BE2C (cell line): ENCODE results near the gene NDRG2.
"Not testable (repeated sequence)": the region's sequence is repeated elsewhere in the genome, so short reads cannot be mapped to it uniquely, and the experiment has no call there.

ENCODE experiments used
- DNase-seq: peaks from one replicate; pipeline ENCODE4 v3.0.0-alpha.2; 2020
- H3K27me3 ChIP-seq: fragments of 250-450 bp; sonication (Bioruptor Pico); 2 replicates; pipeline ENCODE4 v1.5.1; 2020; ENCODE audit warnings: mild to moderate bottlenecking
- H3K36me3 ChIP-seq: fragments of 250-450 bp; sonication (Bioruptor Pico); 2 replicates; pipeline ENCODE4 v1.5.1; 2020; ENCODE audit warnings: mild to moderate bottlenecking
- H3K4me1 ChIP-seq: fragments of 250-450 bp; sonication (Bioruptor Pico); 2 replicates; pipeline ENCODE4 v1.5.1; 2020
- H3K4me3 ChIP-seq: 2 replicates; pipeline ENCODE4 v1.5.1; 2011; ENCODE audit warnings: low read depth, low read length
- H3K9me3 ChIP-seq: fragments of 250-450 bp; sonication (Bioruptor Pico); 2 replicates; pipeline ENCODE4 v1.5.1; 2020
- TF ChIP-seq, protein P1 (sequence below): IDR thresholded peaks from 2 replicates; pipeline ENCODE4 v1.5.1; 2012; ENCODE audit warnings: mild to moderate bottlenecking, low read depth, low read length

Gene NDRG2

GRCh38 chr14:21043387-21043973 is 18.6 kb upstream of the NDRG2 start:
- Histone ChIP-seq H3K4me1 (peaks cover 32% of the 10 kb centered on the region), H3K36me3 (no peaks in the 10 kb centered on the region), H3K4me3 (no peak overlapping the region), H3K9me3 (no peaks in the 10 kb centered on the region), H3K27me3 (no peaks in the 10 kb centered on the region)
- TF ChIP-seq, protein P1, sequence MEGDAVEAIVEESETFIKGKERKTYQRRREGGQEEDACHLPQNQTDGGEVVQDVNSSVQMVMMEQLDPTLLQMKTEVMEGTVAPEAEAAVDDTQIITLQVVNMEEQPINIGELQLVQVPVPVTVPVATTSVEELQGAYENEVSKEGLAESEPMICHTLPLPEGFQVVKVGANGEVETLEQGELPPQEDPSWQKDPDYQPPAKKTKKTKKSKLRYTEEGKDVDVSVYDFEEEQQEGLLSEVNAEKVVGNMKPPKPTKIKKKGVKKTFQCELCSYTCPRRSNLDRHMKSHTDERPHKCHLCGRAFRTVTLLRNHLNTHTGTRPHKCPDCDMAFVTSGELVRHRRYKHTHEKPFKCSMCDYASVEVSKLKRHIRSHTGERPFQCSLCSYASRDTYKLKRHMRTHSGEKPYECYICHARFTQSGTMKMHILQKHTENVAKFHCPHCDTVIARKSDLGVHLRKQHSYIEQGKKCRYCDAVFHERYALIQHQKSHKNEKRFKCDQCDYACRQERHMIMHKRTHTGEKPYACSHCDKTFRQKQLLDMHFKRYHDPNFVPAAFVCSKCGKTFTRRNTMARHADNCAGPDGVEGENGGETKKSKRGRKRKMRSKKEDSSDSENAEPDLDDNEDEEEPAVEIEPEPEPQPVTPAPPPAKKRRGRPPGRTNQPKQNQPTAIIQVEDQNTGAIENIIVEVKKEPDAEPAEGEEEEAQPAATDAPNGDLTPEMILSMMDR: no peak
- DNase-seq: no peak

DNA sequence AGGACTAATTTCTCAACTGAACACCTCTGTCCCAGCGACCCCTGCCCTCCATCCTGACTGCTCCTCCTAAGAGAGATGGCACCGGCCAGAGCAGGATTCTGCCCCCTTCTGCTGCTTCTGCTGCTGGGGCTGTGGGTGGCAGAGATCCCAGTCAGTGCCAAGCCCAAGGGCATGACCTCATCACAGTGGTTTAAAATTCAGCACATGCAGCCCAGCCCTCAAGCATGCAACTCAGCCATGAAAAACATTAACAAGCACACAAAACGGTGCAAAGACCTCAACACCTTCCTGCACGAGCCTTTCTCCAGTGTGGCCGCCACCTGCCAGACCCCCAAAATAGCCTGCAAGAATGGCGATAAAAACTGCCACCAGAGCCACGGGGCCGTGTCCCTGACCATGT is 18.1 kb upstream of the NDRG2 start:
- TF ChIP-seq, protein P1: no peak
- Histone ChIP-seq H3K36me3 (no peaks in the 10 kb centered on the region), H3K4me3 (no peak overlapping the region), H3K9me3 (no peaks in the 10 kb centered on the region), H3K27me3 (no peaks in the 10 kb centered on the region), H3K4me1 (peaks cover 32% of the 10 kb centered on the region)
- no peak for DNase-seq

DNA sequence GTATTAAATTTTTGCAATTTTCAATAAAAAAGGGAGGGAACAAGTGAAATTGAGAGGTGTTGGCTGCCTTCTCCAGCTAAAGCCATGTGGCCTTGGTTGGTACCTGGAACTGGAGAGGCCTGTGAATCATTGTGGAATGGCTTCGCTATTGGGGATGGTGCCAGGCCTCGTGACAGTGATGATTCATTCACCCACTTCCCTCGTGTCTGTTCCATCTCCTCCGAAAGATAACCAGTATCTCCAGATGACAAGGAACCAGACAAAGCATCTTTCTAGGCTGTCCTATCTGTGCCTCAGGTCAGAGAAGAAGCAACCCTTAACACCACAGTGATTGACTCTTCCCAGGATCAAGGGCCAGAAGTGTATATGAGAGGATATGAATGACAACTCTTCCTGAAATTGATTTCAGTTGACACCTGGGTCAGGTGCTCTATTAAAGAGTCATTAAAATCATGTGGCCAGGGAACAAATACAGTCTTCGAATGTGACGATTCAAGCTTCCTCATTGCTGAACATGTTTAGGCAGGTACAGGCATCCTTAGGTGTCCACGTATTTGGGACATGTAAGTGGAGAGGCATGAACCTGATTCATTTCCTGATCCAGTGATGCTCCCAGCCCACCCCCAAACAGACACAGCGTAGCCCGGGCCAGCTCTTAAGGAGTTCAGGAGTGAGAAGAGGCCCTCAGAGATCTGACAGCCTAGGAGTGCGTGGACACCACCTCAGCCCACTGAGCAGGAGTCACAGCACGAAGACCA is 17.0 kb upstream of the NDRG2 start, which contains the start of gene RNASE7:
Gene RNASE7 (plus strand): TSS at position 687 of the 758 bp plus-strand sequence. CDS start 631 bp downstream, outside the sequence.
- no peak within 1 kb of the TSS for H3K4me3 ChIP-seq
- no peaks in the 10 kb centered on the region for H3K27me3 ChIP-seq
- H3K36me3 ChIP-seq: no peaks in the 10 kb centered on the region
- no peaks in the 10 kb centered on the region for H3K9me3 ChIP-seq
- peaks cover 32% of the 10 kb centered on the region for H3K4me1 ChIP-seq
- no peak for DNase-seq
- TF ChIP-seq, protein P1: no peak

DNA sequence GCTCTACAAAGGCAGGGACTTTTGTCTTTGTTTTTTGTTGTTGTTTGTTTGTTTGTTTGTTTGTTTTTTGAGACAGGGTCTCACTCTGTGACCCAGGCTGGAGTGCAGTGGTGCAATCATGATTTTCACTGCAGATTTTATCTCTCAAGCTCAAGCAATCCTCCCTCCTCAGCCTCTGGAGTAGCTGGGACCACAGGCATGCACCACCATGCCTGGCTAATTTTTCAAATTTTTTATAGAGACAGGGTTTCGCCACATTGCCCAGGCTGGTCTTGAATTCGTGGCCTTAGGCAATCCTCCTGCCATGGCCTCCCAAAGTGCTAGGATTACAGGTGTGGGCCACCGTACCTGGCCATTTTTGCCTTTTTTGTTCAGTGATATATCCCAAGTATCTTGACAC is 16.1 kb upstream of the NDRG2 start:
- not testable (repeated sequence) for H3K4me3 ChIP-seq, H3K9me3 ChIP-seq, H3K36me3 ChIP-seq, H3K27me3 ChIP-seq, DNase-seq
- peaks cover 32% of the 10 kb centered on the region for H3K4me1 ChIP-seq

GRCh38 chr14:21040370-21040925 is 15.6 kb upstream of the NDRG2 start:
- H3K9me3 ChIP-seq: no peaks in the 10 kb centered on the region
- no peak overlapping the region for H3K4me3 ChIP-seq
- H3K4me1 ChIP-seq: peaks cover 32% of the 10 kb centered on the region
- DNase-seq: no peak
- TF ChIP-seq, protein P1: no peak
- no peaks in the 10 kb centered on the region for H3K36me3 ChIP-seq
- no peaks in the 10 kb centered on the region for H3K27me3 ChIP-seq

DNA sequence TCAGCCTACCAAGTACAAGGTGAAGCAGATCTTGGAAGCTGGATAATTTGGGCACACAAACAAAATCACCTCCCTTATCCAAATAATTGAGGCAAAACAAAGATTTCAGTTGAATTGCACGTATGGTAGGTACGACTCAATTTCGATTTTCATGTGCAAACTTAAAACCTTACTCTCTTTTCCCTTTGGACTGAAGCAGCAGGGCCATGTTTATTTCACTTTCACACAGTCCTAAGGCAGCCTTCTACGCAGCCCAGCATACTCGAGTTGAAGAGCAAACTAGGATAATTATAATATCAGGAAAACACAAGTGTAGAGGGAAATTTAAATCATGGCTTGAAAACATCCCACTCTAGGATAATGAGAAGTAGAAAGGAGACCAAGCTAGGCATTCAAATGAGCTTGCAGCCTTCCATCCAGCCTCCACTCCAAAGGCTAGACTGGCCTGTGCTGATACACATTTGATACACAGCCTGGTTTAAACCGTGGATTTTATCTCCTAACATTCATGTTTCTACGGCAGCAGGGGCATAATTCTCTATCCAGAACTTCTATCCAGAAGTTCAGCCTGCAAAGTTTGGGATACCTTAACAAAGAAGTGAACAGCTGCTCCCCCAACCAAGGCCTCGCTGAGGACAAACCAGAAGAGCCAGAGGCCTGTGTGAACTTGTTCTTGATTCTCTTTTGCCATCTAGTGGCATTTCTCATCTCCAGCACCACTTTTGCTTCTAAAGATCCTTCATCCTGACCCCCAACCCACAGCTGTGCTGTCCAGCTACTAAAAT is 14.9 kb upstream of the NDRG2 start:
- no peaks in the 10 kb centered on the region for H3K27me3 ChIP-seq
- H3K4me1 ChIP-seq: peaks cover 26% of the 10 kb centered on the region
- H3K4me3 ChIP-seq: no peak overlapping the region
- no peaks in the 10 kb centered on the region for H3K9me3 ChIP-seq
- peak; percentile 57 for DNase-seq
- TF ChIP-seq, protein P1: peak; percentile 82
- no peaks in the 10 kb centered on the region for H3K36me3 ChIP-seq
